Liver (tissue), 3 donors: ENCODE results near the gene TLR9.

ENCODE experiments used
- ATF3 ChIP-seq: IDR thresholded peaks from 2 replicates; pipeline ENCODE4 v1.6.1; 2016; ENCODE audit warnings: antibody characterized with exemption
- CTCF ChIP-seq: fragments of 150-350 bp; IDR thresholded peaks from 2 replicates; pipeline ENCODE4 v1.5.1; 2017; ENCODE audit warnings: improper control_type of control experiment, low read depth, low read length; ENCODE audit not compliant: missing input control
- RAD21 ChIP-seq, 2 donors: IDR thresholded peaks; 2 replicates each; pipeline ENCODE4 v1.6.1; 2016; ENCODE audit warnings: antibody characterized with exemption in 2 of 2, mild to moderate bottlenecking in 2 of 2
- TAF1 ChIP-seq: conservative IDR thresholded peaks from 2 replicates; pipeline ENCODE4 v1.6.1; 2016; ENCODE audit warnings: antibody characterized with exemption, mild to moderate bottlenecking
- YY1 ChIP-seq: IDR thresholded peaks from 2 replicates; pipeline ENCODE4 v1.6.1; 2016; ENCODE audit warnings: antibody characterized with exemption, mild to moderate bottlenecking
- TF ChIP-seq, protein P1 (sequence below): IDR thresholded peaks from 2 replicates; pipeline ENCODE4 v1.6.1; 2016; ENCODE audit warnings: antibody characterized with exemption, mild to moderate bottlenecking
- donor health status: healthy.
- donor health status: healthy.

- TF ChIP-seq TAF1 (no peak), CTCF (no peak), YY1 (no peak), ATF3 (no peak), RAD21 (IDR thresholded peaks at IDR 0.05) (no peak)
- TF ChIP-seq, protein P1, sequence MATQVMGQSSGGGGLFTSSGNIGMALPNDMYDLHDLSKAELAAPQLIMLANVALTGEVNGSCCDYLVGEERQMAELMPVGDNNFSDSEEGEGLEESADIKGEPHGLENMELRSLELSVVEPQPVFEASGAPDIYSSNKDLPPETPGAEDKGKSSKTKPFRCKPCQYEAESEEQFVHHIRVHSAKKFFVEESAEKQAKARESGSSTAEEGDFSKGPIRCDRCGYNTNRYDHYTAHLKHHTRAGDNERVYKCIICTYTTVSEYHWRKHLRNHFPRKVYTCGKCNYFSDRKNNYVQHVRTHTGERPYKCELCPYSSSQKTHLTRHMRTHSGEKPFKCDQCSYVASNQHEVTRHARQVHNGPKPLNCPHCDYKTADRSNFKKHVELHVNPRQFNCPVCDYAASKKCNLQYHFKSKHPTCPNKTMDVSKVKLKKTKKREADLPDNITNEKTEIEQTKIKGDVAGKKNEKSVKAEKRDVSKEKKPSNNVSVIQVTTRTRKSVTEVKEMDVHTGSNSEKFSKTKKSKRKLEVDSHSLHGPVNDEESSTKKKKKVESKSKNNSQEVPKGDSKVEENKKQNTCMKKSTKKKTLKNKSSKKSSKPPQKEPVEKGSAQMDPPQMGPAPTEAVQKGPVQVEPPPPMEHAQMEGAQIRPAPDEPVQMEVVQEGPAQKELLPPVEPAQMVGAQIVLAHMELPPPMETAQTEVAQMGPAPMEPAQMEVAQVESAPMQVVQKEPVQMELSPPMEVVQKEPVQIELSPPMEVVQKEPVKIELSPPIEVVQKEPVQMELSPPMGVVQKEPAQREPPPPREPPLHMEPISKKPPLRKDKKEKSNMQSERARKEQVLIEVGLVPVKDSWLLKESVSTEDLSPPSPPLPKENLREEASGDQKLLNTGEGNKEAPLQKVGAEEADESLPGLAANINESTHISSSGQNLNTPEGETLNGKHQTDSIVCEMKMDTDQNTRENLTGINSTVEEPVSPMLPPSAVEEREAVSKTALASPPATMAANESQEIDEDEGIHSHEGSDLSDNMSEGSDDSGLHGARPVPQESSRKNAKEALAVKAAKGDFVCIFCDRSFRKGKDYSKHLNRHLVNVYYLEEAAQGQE: no peak
Measured at GRCh38 chr3:52259035-52259434, 33.6 kb upstream of the TLR9 start.
